NT2/D1 (cell line): ENCODE measurements around the gene FEZF1.

Experiments used
- DNase-seq: peaks from one replicate; pipeline ENCODE4 v3.0.0-alpha.2; 2011; ENCODE audit warnings: low read depth, low spot score
- H3K27me3 ChIP-seq: 2 replicates; pipeline ENCODE4 v1.6.0; 2011; ENCODE audit warnings: mild to moderate bottlenecking; ENCODE audit not compliant: insufficient read length, insufficient read depth
- H3K36me3 ChIP-seq: 2 replicates; pipeline ENCODE4 v1.6.1; 2011; ENCODE audit warnings: mild to moderate bottlenecking, low read length, mixed read lengths; ENCODE audit not compliant: insufficient read depth, insufficient read length
- H3K4me1 ChIP-seq: 2 replicates; pipeline ENCODE4 v1.5.1; 2011; ENCODE audit not compliant: insufficient read depth, insufficient read length
- H3K4me3 ChIP-seq: 2 replicates; pipeline ENCODE4 v1.5.1; 2011; ENCODE audit warnings: low read depth; ENCODE audit not compliant: insufficient read length
- H3K9ac ChIP-seq: 2 replicates; pipeline ENCODE4 v1.6.0; 2011; ENCODE audit warnings: low read depth; ENCODE audit not compliant: insufficient read length
- H3K9me3 ChIP-seq: 2 replicates; pipeline ENCODE4 v1.5.1; 2011; ENCODE audit warnings: mild to moderate bottlenecking, low read length; ENCODE audit not compliant: insufficient read depth
- SUZ12 ChIP-seq: IDR thresholded peaks from 2 replicates; pipeline ENCODE4 v1.6.1; 2011; ENCODE audit not compliant: insufficient read length, insufficient read depth; ENCODE audit errors: extremely low read depth
- YY1 ChIP-seq: IDR thresholded peaks from 2 replicates; pipeline ENCODE4 v1.6.1; 2011; ENCODE audit not compliant: insufficient read length, insufficient read depth
- ZNF274 ChIP-seq: IDR thresholded peaks from 2 replicates; pipeline ENCODE4 v1.6.1; 2011; ENCODE audit warnings: mild to moderate bottlenecking, low read depth, low read length

Gene FEZF1

DNA sequence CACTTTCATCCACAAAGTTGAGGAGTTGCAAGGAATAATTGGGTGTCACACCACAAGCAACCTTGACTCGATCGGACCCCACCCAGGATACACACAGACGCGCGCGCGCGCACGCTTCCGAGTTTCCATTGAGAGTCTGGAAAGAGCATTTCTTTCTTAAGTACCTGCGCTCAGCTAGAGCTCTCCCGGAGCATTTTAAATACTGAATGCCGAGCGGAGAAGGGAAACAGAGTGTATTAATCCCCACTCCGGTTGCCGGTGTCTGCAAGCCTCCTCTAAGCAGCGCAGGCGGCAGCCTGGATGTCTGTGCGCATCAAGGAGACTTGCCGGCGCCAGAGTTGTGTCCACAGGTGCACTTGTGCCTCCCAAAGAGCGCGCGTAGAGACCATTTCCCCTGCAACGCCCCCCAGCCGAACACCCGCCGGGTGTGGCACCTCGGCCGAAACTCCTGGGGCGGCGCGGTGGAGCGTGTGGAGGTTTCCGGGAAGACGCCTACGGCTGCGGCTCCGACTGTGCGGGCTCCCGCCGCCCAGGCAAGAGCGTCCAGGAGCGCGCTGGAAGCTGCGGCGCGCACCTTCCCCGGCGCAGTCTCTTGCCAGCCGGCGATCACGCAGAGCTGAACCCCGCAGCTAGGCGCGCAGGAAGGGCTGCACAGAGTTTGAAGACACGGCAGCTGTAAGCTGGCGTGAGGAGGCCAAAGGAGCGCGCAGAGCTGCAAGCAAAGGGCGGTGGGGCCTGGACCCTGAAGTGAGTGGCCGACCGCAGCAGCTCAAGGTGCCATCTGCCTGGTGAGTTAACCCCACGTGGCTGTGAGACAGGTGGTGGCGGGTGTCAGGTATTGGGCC is 1.1 kb upstream of the FEZF1 start:
- no peaks in the 10 kb centered on the region for H3K9me3 ChIP-seq
- peaks cover 100% of the 10 kb centered on the region for H3K27me3 ChIP-seq
- TF ChIP-seq SUZ12 (no peak), YY1 (no peak), ZNF274 (no peak)
- no peaks in the 10 kb centered on the region for H3K36me3 ChIP-seq
- DNase-seq = no peak
- H3K9ac ChIP-seq = no peak overlapping the region
- H3K4me3 ChIP-seq = peak overlapping the region; percentile 32
- peaks cover 17% of the 10 kb centered on the region for H3K4me1 ChIP-seq

DNA sequence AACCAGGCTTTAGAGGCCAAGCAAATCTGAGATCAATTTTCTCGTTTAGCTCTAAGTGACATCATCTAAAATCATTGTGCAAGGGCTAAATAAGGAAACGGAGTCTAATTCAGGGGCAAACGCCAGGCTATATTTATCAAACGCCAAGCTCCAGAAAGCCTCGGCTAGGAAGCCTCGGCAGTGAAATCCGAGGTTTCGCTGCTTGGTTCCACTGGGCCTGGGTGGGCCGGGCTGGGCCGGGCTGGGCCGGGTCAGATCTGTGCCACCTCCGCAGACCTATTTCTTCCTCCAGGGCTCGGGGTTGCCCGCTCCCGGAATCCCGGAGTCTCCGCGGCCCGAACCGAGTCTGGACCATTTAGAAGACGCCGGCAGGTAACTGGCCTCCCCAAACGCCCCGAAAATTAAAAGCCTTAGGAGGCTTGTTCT is 459 bp upstream of the FEZF1 start:
- Histone ChIP-seq H3K27me3 (peaks cover 100% of the 10 kb centered on the region), H3K9me3 (no peaks in the 10 kb centered on the region), H3K9ac (no peak overlapping the region), H3K4me3 (no peak overlapping the region), H3K36me3 (no peaks in the 10 kb centered on the region), H3K4me1 (peaks cover 17% of the 10 kb centered on the region)
- no peak for TF ChIP-seq SUZ12
- no peak for TF ChIP-seq ZNF274
- no peak for TF ChIP-seq YY1
- DNase-seq = no peak

DNA sequence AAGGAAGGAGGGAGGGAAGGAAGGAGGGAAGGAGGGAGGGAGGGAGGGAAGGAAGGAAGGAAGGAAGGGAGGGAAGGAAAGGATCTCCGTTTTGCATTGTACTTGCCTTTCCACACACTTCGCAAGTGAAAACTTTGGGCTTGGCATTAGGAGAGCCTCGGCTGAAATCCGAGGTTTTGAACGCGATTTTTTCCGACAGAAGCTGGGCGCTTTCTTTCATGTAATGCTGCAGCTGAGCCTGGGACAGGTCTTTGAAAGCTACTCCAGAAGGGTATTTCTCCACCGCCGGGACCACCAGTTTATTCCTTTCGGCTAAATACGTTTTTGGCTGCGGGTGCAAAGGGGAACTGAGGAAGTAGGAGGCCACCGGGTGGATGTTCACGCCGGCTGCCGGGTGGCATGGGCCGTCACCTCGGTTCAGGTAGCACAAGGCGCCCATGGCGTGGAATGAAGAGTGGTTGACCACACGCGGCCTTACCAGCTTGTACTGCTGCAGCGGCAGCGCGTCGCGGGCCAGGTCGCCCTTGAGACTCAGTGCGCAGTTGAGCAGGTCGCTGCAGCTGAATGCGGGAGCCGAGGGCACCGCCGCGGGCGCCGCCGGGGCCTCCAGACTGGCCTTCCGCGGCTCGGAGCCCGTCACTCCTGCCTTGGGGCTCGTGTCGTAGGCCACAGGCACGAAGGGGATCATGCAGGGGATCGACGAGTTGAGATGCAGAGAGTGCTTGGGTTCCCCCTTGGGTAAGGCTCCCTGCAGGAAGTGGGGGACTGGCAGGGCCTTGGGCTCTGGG is 825 bp downstream of the FEZF1 start:
- H3K9ac ChIP-seq = peak overlapping the region; percentile 64
- TF ChIP-seq YY1 (no peak), ZNF274 (no peak), SUZ12 (peak; percentile 83)
- H3K4me3 ChIP-seq = peak overlapping the region; percentile 30
- no peak for DNase-seq
- no peaks in the 10 kb centered on the region for H3K9me3 ChIP-seq
- peaks cover 17% of the 10 kb centered on the region for H3K4me1 ChIP-seq
- H3K27me3 ChIP-seq = peaks cover 100% of the 10 kb centered on the region
- H3K36me3 ChIP-seq = no peaks in the 10 kb centered on the region

DNA sequence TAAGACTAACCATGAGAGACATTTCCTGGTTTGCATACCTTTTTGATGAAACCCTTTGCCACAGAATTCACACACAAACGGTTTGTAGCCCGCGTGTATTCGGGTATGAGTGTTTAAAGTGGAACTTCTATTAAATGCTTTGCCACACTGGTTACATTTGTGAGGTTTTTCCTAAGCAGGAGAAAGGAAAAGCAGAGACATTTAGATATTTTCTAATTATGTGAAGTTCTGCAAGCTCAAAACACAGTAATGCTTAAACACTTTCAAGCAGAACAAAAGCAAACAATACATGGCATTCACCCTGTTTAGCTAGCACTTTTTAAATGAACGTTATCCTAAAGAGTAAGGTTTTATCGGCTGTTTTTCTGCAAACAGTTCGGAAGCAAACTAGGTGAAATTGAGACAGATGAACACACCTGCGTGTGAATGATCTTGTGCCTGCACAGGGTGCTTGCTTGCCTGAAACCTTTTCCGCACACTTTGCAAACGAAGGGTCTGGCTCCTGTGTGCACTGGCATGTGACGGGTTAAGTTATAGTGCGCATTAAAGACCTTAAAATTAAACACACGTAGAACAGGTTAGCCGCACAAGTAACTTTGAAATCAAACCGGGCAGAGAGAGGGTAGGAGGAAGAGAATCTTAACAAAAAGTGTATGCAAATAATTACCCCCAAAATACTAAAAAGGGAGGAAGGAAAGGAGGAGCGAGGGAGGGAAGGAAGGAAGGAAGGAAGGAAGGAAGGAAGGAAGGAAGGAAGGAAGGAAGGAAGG is 1.6 kb downstream of the FEZF1 start:
- TF ChIP-seq SUZ12 = peak; percentile 56
- no peak for TF ChIP-seq YY1
- TF ChIP-seq ZNF274 = no peak
- Histone ChIP-seq H3K27me3 (peaks cover 100% of the 10 kb centered on the region), H3K4me1 (peaks cover 17% of the 10 kb centered on the region), H3K9me3 (no peaks in the 10 kb centered on the region), H3K4me3 (no peak overlapping the region), H3K9ac (no peak overlapping the region), H3K36me3 (no peaks in the 10 kb centered on the region)
- no peak for DNase-seq

DNA sequence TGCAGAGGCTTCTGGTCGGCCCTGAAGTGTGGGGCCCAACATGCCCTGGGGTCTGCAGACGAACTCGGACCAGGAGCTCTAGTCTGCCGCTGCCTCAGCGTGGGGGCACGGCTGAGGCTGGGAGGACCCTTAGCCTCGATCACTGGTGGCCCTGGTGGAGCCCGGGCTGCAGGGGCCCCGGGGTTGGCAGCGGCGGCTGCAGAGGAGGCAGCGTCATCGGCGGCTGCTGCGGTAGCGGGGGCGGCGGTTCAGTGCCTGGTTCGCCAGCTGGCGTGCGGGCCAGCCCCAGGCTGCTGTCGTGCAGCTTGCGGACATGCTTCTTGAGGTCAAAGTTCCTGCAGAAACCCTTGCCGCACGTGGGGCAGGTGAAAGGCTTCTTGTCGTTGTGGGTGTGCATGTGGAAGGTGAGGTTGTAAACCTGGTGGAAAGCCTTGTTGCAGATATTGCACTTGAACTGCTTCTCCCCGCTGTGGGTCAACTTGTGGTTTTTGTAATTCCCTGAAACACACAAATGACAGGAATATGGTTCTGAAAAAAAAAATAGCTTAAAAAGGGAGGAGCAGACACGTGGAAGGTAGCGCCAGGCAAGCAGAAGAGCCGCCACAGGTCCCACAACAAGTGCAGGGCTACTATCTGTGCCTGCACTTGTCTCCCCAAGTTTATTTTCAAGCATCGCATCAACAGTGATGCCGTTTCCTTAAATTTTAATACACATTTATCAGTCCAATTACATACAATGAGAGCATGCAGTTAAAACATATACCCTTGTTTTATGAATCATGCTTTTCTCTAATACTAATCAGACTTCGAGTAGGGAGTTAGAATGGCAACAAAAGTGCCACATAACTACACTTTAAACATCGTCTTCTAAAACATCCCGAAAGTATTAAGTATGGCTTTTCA is 2.4 kb downstream of the FEZF1 start:
- Histone ChIP-seq H3K9me3 (no peaks in the 10 kb centered on the region), H3K27me3 (peaks cover 98% of the 10 kb centered on the region), H3K36me3 (no peaks in the 10 kb centered on the region), H3K9ac (no peak overlapping the region), H3K4me3 (no peak overlapping the region), H3K4me1 (peaks cover 17% of the 10 kb centered on the region)
- TF ChIP-seq ZNF274 = no peak
- TF ChIP-seq SUZ12 = peak; percentile 27
- no peak for DNase-seq

DNA sequence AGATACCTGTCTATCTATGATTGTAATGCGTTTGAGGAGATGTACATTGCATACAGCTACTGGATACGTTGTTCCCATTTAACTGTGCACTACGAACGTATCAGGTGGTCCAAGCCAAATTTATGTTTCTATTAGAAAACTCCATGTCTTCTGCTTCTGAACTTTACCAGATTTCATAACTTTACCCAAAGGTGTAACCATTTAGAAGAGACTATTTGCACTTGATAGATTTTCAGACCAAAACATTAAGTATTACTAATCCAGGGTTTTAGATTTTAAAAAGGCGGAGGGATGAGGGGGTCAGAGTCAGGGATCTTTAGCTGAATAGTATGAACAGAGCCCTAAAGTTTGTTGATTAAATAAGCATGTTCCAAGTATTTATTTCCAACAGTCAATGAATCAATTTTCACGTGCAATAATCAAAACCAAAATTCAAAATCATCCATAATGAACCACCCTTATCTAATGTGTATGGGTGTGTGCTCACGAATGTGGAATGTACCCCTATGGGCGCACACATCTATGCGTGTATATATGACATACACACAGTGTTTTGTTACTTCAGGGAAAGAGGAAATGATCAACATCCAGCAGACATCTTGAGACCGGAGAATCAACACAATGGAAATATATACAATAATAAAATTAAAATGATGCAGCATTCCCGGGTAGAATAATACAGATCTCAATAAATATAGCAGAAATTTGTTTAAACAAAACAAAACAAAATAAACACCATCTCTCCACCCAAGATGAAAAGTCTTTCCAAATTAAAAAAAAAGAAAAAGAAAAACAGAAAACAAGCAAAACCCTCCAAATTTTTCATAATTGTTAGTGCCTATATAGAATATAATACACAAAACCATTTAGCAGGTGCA is 3.4 kb downstream of the FEZF1 start:
- Histone ChIP-seq H3K36me3 (no peaks in the 10 kb centered on the region), H3K27me3 (peaks cover 89% of the 10 kb centered on the region), H3K9me3 (no peaks in the 10 kb centered on the region), H3K9ac (no peak overlapping the region), H3K4me1 (peaks cover 14% of the 10 kb centered on the region), H3K4me3 (no peak overlapping the region)
- TF ChIP-seq SUZ12 (peak; percentile 18), ZNF274 (no peak)
- no peak for DNase-seq
